HG03280 (cell line): ENCODE results near the gene OR5AU1.

Experiments
- ATAC-seq: cut with Tn5 transposase; IDR thresholded peaks from one replicate; pipeline ENCODE4 v1.9.1; 2021; ENCODE audit warnings: mild to moderate bottlenecking, moderate library complexity; ENCODE audit not compliant: unreplicated experiment

The OR5AU1 gene

GRCh38 chr14:21155963-21156362, at the start of gene OR5AU1:
Gene OR5AU1 (minus strand): TSS chr14:21156063. CDS start chr14:21155872, 191 bp downstream.
- no peak for ATAC-seq

DNA sequence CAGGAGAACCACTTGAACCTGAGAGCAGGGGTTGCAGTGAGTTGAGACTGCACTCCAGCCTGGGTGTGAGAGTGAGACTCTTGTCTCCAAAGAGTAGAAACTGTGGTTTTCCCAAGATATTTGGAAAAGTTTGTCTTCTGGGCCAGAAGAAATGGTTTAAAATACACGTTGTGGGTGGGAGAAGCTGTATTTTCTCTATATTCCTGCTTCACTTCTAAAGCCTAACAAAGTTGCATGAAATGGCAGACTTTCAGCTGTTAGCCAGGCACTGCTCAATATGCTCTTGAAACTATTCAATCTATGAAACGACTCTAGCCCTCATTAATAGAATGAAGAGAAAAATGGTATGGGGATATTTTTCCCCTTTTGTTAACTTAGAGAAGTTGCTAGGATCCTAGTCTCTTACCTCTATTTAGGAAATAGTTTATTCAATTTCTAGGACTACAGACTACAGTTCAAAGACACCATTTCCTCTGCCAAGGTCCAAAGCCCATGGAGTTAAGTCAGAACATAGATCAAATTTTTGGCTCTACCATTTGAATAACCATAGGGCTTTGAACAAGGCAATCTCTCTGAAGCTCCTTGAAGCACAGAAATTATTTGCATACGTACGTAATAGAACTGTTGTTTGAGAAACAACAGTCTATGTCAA, 49.3 kb upstream of the OR5AU1 start:
- no peak for ATAC-seq

- ATAC-seq = no peak
Observed at GRCh38 chr14:21204167-21205025, 48.5 kb upstream of the OR5AU1 start.

GRCh38 chr14:21203470-21204166, 47.8 kb upstream of the OR5AU1 start:
- no peak for ATAC-seq

DNA sequence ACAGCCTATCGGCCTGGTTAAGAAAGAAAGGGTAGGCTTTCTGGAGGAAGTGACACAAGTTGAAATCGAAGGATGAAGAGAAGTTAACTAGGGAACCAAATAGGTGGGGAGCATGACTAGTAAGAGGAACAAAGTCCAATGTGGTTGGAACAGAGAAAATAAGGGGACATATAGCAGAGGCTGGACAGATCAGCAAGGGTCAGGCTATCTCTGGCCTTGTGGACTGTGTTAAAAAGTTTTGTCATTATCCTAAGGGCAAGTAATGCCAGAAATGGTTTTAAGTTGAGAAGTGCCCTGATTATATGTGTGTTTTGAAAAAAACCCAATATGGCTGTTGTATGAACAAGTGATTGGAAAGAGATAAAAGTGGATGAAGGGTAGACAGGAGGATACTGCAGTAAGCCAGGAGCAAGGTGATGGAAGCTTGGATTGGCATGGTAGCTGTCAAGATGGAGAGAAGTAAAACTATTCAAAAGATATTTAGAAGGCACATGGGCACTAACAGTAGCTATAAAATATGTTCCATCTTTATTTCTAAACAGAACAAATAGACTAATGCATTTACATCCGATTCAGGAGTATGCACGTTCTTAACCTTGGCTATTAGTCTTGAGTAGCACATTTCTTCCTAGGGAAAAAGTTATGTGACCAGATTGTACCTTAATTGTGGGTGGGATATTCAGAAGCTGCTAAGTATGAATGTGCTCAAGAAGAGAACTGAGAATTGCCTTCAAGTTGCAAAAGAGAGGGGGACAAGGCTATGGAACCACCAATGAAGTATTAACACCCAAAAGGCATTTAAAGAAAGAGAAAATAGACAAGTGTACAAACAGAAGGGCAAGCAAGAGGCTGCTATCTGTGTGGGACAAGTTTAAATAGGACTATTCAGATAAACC, 46.8 kb upstream of the OR5AU1 start:
- ATAC-seq = no peak

- ATAC-seq = no peak
Observed at GRCh38 chr14:21201732-21202462, 46.0 kb upstream of the OR5AU1 start.

- no peak for ATAC-seq
Observed at GRCh38 chr14:21200752-21201461, 45.0 kb upstream of the OR5AU1 start.

GRCh38 chr14:21199611-21200560, 44.0 kb upstream of the OR5AU1 start:
- no peak for ATAC-seq

DNA sequence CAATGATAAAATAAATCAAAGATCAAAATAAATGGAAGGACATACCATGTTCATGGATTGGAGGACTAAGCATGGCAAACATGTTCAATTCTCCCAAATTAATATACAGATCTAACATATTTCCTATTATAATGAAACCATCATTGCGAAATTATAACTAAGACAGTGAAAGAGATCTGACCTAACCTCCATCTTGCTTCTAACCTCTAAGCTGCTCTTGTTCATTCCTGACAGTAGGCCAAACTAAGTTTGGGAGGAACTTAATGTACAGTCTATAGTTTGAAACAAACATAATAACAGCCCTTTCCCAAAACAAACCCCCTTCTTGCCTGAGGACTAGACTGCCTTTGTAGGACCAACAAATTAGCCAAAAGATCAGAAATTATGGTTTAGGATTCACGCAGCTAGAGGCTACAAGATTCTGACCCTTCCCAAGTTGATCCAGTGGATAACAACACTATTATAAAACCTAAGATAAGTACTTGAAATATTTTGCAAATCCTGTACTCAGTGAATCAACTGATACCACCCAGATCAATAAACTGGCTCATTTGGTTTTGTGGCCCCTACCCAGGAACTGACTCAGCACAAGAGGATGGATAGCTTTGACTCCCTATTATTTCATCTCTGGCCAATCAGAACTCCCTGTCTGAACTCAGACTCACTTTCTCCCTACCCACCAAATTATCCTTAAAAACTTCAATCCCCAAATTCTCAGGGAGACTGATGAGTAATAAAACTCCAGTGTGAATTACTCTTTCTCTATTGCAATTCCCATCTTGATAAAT, 41.7 kb upstream of the OR5AU1 start:
- ATAC-seq = no peak

DNA sequence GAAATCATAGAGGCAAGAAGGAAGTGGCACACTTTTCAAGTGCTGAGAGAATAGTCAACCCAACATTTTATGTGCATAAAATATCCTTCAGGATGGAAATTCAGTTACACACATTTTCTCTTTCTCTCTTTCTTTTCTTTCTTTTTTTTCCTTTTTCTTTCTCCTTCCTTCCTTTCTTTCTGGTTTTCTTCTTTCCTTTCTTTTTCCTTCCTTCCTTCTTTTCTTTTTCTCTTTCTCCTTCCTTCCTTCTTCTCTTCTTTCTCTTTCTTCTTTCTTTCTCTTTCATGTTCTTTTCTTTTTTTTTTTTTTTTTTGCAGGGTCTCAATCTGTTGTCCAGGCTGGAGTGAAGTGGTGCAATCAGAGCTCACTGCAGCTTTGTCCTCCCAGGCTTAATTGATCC, 38.7 kb upstream of the OR5AU1 start:
- ATAC-seq = no peak

DNA sequence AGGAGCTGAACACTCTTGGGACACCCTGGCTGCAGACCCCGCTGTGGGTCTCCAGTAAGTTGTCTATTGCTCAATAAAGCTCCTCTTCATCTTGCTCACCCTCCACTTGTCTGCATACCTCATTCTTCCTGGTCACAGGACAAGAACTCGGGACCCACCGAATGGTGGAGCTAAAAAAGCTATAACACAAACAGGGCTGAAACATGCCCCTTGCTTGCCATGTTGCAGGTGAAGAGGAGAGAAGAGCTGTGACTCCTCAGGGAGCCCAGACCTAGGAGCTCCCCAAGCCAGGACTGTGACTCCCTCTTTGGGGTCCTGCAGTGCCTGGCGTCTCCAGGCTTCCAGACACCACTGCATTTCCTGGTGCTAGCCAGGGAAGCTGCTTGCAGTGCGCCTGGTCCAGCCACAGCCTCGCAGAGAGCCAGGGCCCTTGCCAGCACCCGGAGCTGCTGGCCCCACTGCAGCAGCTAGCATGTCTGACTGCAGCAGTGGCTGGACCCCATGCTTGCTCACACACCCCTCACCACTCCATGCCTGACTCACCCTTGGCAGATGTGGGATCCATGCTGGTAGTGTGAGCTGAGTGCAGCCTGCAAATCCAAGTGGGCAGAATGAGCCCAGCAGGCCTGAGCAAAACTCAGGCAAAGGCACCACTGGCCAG, 37.1 kb upstream of the OR5AU1 start:
- ATAC-seq = no peak

DNA sequence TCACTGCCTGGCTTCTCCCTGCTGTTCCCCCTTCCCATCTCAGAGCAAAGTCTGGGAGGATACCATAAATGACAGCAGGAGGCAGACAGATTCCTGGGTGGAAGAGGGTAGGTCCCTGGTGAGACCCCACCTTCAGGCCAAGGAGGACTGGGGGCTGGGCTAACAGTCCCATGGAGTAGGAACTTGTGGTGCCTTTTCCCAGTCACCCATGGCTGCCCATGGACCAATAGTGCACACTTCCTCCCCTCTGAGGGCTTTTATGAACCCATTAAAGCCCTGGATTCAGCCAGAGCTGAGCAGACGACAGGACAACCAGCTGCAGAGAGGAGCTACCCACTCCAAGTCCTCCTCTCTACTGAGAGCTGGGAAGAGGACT, 36.6 kb upstream of the OR5AU1 start:
- ATAC-seq = no peak

GRCh38 chr14:21191809-21192446, 36.1 kb upstream of the OR5AU1 start:
- peak; percentile 80 for ATAC-seq

- ATAC-seq = no peak
Observed at GRCh38 chr14:21191261-21191808, 35.5 kb upstream of the OR5AU1 start.

DNA sequence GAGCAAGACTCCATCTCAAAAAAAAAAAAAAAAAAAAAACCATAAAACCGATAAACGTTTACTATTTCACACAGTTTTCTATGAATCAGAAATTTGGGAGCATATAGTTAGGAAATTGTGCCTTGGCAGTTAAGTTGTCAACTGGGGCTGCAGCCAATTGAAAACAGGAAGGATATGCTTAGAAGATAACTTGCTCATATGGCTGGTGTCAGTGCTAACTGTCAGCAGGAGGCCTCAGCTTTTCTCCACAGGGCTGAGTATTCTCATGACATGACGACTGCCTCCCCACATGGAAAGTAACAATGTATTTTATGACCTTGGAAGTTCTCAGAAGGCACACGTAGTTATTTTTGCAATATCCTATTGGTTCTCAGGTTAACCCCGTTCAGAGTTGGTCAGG, 29.6 kb upstream of the OR5AU1 start:
- no peak for ATAC-seq

GRCh38 chr14:21184254-21184653, 28.4 kb upstream of the OR5AU1 start:
- no peak for ATAC-seq
